Activated CD4-positive, alpha-beta T cell treated with anti-CD3 and anti-CD28 coated beads for 4 hours (primary cell): ENCODE results near the gene USP19.

ENCODE experiments used
- DNase-seq, 2 donors: peaks; one replicate each; pipeline ENCODE4 v3.0.0-alpha.2; 2020

USP19 gene

GRCh38 chr3:49120438-49121131 lies at the start of gene USP19:
Gene USP19, minus strand, starts transcription at chr3:49120823. Its CDS starts 1,678 bp downstream, at chr3:49119145.
- peak; percentile 89 to 91 for DNase-seq

- DNase-seq, result no peak
Measured at GRCh38 chr3:49166752-49167556, 46.3 kb upstream of the USP19 start.

- DNase-seq, result peak; percentile 69 to 75
Measured at GRCh38 chr3:49165771-49166751, 45.4 kb upstream of the USP19 start, which contains the start of gene CCDC71. Gene CCDC71, minus strand, starts transcription at chr3:49166331. Its CDS starts 2,123 bp downstream, at chr3:49164208.

- DNase-seq, result no peak
Measured at GRCh38 chr3:49164983-49165720, 44.5 kb upstream of the USP19 start.

- no peak for DNase-seq
Measured at GRCh38 chr3:49163609-49164008, 43.0 kb upstream of the USP19 start.

GRCh38 chr3:49162751-49163419 lies 42.3 kb upstream of the USP19 start:
- DNase-seq, result no peak

GRCh38 chr3:49161808-49162530 lies 41.3 kb upstream of the USP19 start:
- DNase-seq, result no peak

GRCh38 chr3:49161197-49161596 lies 40.6 kb upstream of the USP19 start:
- no peak for DNase-seq

- DNase-seq, result no peak
Measured at GRCh38 chr3:49158792-49159191, 38.2 kb upstream of the USP19 start.

GRCh38 chr3:49158103-49158709 lies 37.6 kb upstream of the USP19 start:
- DNase-seq, result peak; percentile 51 to 66

- DNase-seq, result no peak
Measured at GRCh38 chr3:49157289-49157688, 36.7 kb upstream of the USP19 start.

GRCh38 chr3:49153349-49153912 lies 32.8 kb upstream of the USP19 start:
- DNase-seq, result no peak

- no peak for DNase-seq
Measured at GRCh38 chr3:49151610-49152009, 31.0 kb upstream of the USP19 start.

GRCh38 chr3:49148159-49148558 lies 27.5 kb upstream of the USP19 start:
- DNase-seq, result no peak

GRCh38 chr3:49140080-49140479 lies 19.5 kb upstream of the USP19 start:
- DNase-seq, result no peak

GRCh38 chr3:49135499-49135898 lies 14.9 kb upstream of the USP19 start:
- no peak for DNase-seq

GRCh38 chr3:49134471-49135265 lies 14.0 kb upstream of the USP19 start:
- no peak for DNase-seq

GRCh38 chr3:49133226-49133951 lies 12.8 kb upstream of the USP19 start:
- DNase-seq, result no peak
